MM.1S (cell line): ENCODE data around the gene EPHB6.

ENCODE experiments used
- EZH2 ChIP-seq: fragments of 300-600 bp; sonication (generic); optimal IDR thresholded peaks from 2 replicates; pipeline ENCODE3; 2017; ENCODE audit warnings: low read depth, mild to moderate bottlenecking, antibody characterized with exemption, low read length, mixed read lengths
- TF ChIP-seq, protein P1 (sequence below): fragments of 300-600 bp; sonication (generic); IDR thresholded peaks from 2 replicates; pipeline ENCODE4 v1.5.1; 2016; ENCODE audit warnings: antibody characterized with exemption, low read length, mixed read lengths

DNA sequence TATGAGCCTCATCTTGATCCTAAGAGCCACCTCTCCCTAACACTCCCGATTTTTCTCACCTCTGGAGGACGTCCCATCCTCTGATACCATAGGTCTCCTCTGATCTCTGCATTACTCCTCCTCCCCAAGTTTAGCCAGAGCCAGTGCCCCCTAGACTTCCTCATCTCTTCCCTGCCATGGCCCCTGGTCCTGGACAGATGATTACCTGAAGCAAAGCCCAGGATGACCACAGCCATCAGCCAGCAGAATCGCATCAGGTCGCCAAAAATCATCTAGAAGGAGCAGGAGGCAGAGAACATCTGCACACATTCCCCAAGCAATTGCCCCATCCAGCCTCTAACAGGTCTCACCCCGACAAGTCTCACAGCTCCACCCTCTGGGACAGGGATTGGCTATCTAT, 19.0 kb downstream of the EPHB6 start:
- TF ChIP-seq, protein P1, sequence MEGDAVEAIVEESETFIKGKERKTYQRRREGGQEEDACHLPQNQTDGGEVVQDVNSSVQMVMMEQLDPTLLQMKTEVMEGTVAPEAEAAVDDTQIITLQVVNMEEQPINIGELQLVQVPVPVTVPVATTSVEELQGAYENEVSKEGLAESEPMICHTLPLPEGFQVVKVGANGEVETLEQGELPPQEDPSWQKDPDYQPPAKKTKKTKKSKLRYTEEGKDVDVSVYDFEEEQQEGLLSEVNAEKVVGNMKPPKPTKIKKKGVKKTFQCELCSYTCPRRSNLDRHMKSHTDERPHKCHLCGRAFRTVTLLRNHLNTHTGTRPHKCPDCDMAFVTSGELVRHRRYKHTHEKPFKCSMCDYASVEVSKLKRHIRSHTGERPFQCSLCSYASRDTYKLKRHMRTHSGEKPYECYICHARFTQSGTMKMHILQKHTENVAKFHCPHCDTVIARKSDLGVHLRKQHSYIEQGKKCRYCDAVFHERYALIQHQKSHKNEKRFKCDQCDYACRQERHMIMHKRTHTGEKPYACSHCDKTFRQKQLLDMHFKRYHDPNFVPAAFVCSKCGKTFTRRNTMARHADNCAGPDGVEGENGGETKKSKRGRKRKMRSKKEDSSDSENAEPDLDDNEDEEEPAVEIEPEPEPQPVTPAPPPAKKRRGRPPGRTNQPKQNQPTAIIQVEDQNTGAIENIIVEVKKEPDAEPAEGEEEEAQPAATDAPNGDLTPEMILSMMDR, result no peak
- TF ChIP-seq EZH2, result no peak
